ENCODE data around the gene LMO7. TPM values are rescaled to one million over a fixed set of nuclear protein-coding genes. Genes with fewer than 3 reads are reported as not detected.

Gene LMO7
- total RNA-seq, 1 experiment from 2014 or later = 100 TPM

DNA sequence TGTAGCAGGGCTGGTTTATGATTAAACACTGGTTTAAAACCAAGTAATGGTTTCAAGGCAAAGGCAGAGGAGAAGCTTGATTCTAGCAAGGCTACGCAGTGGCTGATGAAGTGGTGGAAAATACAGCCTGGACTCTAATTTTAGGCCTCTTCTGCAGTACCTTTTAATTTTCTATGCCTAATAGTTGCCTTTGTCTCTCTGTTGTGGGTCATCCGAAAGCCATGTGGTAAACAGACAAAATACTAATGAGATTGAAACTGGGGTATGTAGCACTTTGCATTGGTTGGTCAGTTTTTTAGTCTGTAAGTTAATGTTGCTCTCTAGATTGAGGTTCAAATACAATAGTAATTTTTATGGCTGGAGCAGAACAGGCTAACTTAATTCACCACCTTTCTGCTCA, 3.3 kb downstream of the LMO7 start:
- Histone ChIP-seq H3K9me3 (no peaks in the 10 kb centered on the region), H3K27me3 (no peaks in the 10 kb centered on the region), H3K4me3 (peak overlapping the region; percentile 73), H3K36me3 (peaks cover 65% of the 10 kb centered on the region)
- no peak for DNase-seq

DNA sequence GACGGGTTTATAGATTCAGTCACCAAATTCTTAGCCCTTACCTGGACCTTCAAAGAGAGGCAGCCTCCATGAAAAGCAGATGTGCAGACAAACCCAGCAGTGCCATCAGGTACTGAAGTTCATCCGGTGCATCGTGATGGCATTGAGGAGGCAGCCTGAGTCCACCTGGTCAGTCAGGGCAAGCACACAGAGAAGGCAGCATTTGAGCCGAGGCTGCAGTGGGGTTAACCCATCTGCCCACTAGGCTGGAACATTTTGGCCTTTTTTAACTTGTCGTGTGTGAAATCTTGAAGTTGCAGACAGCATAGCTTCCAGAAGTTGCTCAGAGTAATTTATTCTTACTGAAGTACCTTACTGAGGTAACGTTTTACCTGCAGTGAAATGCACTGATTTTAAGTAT, 4.9 kb downstream of the LMO7 start:
- Histone ChIP-seq H3K36me3 (peaks cover 79% of the 10 kb centered on the region), H3K4me3 (no peak overlapping the region), H3K27me3 (no peaks in the 10 kb centered on the region), H3K9me3 (no peaks in the 10 kb centered on the region)
- no peak for DNase-seq

DNA sequence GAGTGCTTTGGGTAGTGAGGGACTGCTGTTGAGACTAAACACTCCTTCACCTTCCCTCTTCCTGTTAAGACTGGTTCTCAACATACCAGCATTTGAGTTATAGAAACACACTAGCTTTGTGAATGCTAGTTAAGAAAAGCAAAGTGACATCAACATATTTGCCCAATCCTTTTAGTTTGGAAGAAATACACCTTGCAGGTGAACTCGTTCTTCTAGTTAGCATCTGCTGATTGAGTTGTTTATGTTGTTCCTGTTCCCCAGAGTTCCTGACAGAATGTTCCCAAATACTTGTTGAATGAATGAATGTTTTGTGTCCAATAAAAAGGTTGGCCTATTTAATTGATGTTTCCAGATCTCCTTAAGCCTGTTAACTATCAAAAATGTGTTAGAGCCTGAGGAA, 7.1 kb downstream of the LMO7 start:
- DNase-seq = no peak
- H3K27me3 ChIP-seq = no peaks in the 10 kb centered on the region
- no peaks in the 10 kb centered on the region for H3K9me3 ChIP-seq
- no peak overlapping the region for H3K4me3 ChIP-seq
- H3K36me3 ChIP-seq = peaks cover 88% of the 10 kb centered on the region

DNA sequence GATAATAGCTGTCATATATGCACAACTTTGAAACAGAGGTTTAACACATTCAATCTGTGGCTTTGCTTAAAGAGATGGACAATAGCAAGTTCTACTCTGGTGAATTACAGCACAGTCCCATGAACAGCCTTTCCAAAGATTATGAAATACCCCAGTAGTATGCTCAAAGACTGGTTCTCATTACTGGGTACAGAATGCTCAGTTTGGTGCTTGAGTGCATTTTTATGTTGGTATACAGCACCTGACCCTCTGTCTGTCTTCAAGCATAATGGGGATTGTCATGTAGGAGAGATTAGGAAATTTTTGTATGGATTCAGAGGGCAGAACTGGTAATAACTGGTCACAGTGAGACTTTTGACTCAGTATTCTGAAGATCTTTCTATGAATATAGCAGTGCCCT, 7.6 kb downstream of the LMO7 start:
- no peak overlapping the region for H3K4me3 ChIP-seq
- peaks cover 88% of the 10 kb centered on the region for H3K36me3 ChIP-seq
- H3K27me3 ChIP-seq = no peaks in the 10 kb centered on the region
- DNase-seq = no peak
- no peaks in the 10 kb centered on the region for H3K9me3 ChIP-seq

DNA sequence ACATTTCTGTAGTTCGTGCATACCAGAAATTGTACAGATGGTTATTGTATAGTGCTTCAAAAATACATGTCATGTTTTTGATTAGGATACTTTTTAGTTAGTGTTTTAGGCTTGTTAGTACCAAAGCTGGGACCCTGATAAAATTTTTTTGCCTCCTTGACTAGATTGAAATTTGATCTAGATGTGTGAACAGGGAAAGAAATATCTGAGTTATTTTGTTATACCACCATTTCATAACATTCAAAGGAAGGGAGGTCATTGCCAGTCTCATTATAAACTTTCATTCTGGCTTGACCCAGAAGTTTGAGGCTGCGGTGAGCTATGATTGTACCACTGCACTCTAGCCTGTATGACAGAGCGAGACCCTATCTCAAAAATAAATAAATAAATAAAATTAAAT, 9.0 kb downstream of the LMO7 start:
- Histone ChIP-seq H3K4me3 (no peak overlapping the region), H3K36me3 (peaks cover 87% of the 10 kb centered on the region), H3K27me3 (no peaks in the 10 kb centered on the region), H3K9me3 (no peaks in the 10 kb centered on the region)
- no peak for DNase-seq

DNA sequence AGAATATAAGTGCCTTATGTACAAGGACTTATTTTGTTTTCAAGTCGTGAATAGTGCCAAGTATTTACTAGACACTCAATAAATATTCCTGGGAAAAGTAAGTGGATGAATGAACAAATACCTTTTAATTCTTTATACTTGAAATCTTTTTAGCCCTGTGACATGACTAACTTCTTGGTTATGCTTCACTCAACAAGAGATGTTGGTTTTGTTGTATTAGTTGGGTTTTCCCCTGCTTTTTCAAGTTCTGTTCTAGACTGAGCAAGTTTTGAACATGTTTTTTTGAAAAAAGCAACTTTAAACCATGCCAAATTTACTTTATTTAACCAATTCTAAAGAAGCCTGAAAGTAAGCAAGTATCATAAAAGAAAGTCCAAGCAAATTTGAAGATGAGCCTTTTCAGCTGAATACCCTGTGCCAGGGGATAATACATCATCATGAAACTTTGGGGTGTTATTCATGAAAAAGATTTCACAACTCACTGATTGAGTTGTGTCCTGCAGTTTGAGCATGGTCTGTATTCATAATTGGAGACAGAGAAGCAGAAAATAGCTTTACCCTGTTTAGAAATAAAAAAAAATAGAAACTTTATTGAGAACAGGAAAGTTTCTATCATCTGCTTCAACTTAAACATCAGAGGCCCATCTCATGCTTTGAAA, 11.1 kb downstream of the LMO7 start:
- no peaks in the 10 kb centered on the region for H3K27me3 ChIP-seq
- H3K36me3 ChIP-seq = peaks cover 83% of the 10 kb centered on the region
- no peak overlapping the region for H3K4me3 ChIP-seq
- no peak for DNase-seq
- no peaks in the 10 kb centered on the region for H3K9me3 ChIP-seq

DNA sequence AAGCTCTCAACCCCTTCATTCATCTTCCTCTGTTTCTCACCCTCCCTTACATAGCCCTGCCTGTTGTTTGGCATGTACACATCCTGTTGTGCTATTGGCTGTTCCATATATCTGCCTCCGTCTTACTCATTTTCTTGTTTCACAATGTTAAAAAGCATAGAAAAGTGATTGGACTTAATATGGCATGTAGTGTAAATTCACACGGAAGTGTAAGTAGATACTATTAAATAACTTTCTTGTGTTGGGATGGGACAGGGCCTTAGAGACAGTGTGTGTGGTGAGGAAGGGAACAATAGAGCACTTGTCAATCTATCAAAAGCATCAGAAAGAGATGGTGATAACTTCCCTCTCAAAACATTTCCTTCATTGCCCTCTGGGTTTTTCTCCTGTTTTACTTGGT, 12.3 kb downstream of the LMO7 start:
- no peak for DNase-seq
- H3K27me3 ChIP-seq = no peaks in the 10 kb centered on the region
- no peak overlapping the region for H3K4me3 ChIP-seq
- H3K36me3 ChIP-seq = peaks cover 79% of the 10 kb centered on the region
- H3K9me3 ChIP-seq = no peaks in the 10 kb centered on the region

DNA sequence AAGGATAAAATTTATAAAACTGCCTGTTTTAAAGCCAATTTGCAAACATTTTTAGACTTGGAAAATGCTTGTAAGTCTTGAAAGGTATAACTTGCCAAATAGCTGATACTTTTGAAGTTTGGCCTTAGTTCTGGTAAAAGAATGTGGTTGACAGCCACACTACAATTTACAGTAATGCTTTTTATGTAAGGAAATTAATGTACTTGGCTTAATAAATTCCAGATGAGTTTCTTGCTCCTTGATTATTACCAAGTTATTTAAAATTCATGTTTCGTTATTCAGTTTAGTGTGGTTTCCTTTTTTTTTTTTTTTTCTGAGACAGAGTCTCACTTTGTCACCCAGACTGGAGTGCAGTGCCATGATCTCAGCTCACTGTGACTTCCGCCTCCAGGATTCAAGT, 14.9 kb downstream of the LMO7 start:
- Histone ChIP-seq H3K27me3 (no peaks in the 10 kb centered on the region), H3K4me3 (no peak overlapping the region), H3K36me3 (peaks cover 79% of the 10 kb centered on the region), H3K9me3 (no peaks in the 10 kb centered on the region)
- no peak for DNase-seq

DNA sequence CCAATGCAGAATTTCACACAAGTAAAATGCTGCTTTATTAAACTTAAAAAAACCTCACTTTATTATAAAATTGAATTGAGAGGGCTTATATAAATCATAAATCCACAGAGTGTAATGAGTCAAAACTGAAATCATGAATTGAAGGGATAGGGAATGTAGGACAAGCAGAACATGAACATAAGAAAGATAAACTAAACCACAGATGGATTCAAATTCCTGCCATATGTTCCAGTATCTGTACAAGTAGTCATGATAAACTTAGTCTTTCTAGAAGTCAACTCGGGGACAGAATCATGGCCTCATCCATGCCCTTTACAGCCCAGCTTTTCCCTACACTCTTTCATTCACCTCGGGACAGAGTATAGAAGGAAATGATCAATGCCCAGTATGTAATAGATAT, 16.6 kb downstream of the LMO7 start:
- no peak for DNase-seq
- H3K36me3 ChIP-seq = peaks cover 70% of the 10 kb centered on the region
- no peaks in the 10 kb centered on the region for H3K27me3 ChIP-seq
- H3K9me3 ChIP-seq = no peaks in the 10 kb centered on the region
- H3K4me3 ChIP-seq = no peak overlapping the region

DNA sequence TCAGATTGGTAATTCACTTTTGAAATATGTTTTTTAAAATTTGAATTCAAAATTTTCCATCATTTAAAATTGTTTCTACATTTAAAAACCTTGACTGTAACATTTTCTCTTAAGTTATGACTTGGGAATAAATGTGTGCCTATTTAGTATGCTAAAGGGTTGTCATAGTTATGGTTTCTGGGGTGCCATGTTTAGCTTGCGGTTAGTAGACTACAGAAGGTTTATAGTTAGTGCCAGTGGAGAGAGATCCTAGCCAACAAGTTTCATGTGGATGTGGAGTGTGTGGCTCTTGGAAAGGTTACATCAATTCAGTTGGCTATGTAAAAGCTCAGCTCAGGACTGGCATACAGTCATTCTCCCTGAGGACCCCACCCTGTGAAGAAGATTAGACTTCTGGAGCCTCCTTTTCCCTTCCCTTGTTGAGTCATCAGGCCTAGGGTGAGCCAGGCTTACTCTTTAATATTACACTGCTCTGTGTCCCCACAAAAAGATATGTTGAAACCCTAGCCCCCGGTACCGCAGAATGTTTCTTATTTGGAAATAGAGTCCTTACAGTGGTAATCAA, 20.4 kb downstream of the LMO7 start:
- no peaks in the 10 kb centered on the region for H3K9me3 ChIP-seq
- H3K36me3 ChIP-seq = peaks cover 76% of the 10 kb centered on the region
- peak; percentile 82 for DNase-seq
- H3K4me3 ChIP-seq = no peak overlapping the region
- no peaks in the 10 kb centered on the region for H3K27me3 ChIP-seq

DNA sequence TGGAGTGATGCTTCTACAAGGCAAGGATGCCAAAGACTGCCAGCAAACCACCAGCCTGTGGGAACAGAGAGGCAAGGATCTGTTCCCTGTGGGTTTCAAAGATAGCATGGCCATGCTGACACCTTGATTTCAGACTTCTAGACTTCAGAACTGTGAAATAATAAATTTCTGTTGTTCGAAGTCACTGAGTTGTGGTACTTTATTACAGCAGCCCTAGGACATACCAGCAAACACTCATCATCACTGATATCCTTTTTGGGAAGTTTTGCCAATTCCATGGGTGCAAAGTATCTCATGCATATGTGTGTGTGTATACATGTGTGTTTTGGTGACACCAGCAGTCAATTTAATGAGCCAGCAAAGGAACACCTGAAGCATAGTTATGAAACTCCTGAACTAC, 21.0 kb downstream of the LMO7 start:
- Histone ChIP-seq H3K27me3 (no peaks in the 10 kb centered on the region), H3K9me3 (no peaks in the 10 kb centered on the region), H3K36me3 (peaks cover 70% of the 10 kb centered on the region), H3K4me3 (no peak overlapping the region)
- DNase-seq = no peak

DNA sequence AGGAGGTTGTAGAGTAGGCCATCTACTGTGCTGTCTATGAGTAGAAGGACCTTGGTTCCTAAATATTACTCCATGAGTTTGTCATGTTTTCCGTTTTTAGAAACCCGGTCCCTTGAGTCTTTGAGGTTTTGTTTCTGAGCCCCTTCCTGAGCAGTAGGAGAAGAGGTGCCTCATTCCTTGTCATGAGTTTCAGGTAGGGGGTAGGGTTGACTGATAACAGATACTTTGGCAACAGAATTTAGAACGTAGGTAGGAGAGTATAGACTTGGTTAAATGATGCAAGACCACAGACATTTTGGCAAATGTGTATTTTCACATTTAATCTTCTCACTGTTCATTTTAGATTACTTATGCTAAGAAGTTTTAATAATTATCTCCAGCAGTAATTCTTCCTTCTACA, 24.6 kb downstream of the LMO7 start:
- Histone ChIP-seq H3K27me3 (no peaks in the 10 kb centered on the region), H3K9me3 (peaks cover 4% of the 10 kb centered on the region; the same call in 1 of the 2 replicates), H3K4me3 (no peak overlapping the region), H3K36me3 (peaks cover 66% of the 10 kb centered on the region)
- DNase-seq = no peak

DNA sequence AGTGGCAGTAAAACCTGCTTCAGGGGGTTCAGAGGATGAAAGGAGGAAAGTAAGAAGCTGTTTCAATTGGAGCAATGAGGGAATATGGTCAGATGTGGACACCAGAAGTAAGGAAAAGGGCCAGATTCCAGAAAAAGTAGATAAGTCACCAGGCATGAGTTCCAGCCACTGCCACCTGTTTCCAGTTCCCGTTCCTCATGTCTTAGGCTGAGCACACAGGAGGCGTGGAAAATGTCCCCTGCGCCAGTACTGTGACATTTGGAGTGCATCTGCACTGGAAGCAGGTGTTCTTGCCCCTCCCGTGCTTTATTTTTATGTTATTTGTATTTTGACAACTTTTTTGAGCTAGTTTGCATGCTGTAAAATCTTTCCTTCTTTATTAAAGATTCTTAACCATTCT, 25.3 kb downstream of the LMO7 start:
- DNase-seq = no peak
- no peaks in the 10 kb centered on the region for H3K27me3 ChIP-seq
- H3K9me3 ChIP-seq = peaks cover 4% of the 10 kb centered on the region; the same call in 1 of the 2 replicates
- peaks cover 69% of the 10 kb centered on the region for H3K36me3 ChIP-seq
- H3K4me3 ChIP-seq = no peak overlapping the region

DNA sequence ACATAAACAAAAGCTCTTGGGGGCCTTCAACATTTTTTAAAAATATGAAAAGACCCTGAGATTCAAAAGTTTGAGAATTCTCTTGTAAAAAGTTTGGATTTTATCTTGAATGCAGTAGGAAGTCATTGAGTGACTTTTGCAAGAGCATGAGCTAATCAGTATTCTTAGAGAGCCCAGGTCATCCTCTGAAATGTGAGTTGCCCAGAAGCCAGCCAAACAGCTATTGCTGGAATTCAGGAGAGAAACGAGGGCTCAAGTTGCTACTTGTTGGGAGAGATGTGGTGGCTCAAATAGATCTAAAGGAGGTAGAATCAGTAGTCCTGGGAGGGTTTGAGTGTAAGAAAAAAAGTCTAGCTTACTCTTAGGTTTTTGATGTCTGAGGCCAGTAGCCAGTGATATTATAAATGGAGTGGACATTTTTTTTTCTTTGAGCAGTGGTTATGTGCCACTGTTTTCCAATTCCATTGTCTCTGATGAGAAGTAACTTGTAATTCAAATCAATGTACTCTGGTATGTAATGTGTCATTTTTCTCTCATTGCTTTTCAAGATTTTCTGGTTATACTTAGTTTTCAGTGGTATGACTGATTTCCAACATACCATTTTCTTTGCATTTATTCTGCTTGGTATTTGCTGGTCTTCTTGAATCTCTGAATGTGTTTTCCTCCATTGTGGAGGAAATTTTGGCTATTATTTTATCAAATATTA, 30.7 kb downstream of the LMO7 start:
- peaks cover 63% of the 10 kb centered on the region for H3K36me3 ChIP-seq
- no peaks in the 10 kb centered on the region for H3K27me3 ChIP-seq
- DNase-seq = no peak
- no peak overlapping the region for H3K4me3 ChIP-seq
- peaks cover 7% of the 10 kb centered on the region for H3K9me3 ChIP-seq

DNA sequence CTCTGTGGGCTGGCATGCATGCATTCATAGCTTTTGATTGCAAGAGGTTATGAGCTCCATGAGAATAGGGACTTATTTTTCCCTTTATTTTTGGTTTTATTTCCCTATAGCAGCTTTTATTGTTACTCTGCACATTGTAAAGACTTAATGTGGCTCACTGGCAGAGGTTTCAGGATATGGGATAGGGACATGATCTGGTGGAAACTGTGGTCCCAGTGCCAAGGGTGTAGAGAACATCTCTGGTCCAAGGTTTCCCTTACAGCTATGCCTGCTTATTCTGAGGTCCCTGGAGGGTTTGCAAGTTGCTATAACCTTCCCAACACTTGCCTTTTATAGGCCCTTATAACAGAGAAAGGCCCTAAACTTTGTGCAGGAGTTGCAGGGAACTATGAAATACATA, 33.6 kb downstream of the LMO7 start:
- DNase-seq = no peak
- H3K27me3 ChIP-seq = no peaks in the 10 kb centered on the region
- H3K4me3 ChIP-seq = no peak overlapping the region
- peaks cover 63% of the 10 kb centered on the region for H3K36me3 ChIP-seq
- peaks cover 3% of the 10 kb centered on the region; the same call in 1 of the 2 replicates for H3K9me3 ChIP-seq

DNA sequence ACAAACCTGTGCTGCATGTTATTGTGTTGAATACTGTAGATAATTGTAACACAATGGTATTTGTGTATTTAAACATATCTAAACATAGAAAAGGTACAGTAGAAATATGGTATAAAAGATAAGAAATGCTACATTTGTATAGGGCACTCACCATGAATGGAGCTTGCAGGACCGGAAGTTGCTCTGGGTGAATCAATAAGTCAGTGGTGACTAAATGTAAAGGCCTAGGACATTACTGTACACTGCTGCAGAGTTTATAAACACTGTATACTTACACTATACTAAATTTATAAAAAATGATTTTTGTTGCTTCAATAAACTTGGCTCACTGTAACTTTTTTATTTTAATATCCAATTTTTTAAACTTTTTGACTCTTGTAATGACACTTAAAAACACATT, 34.4 kb downstream of the LMO7 start:
- peak; percentile 28 for DNase-seq
- peaks cover 64% of the 10 kb centered on the region for H3K36me3 ChIP-seq
- no peak overlapping the region for H3K4me3 ChIP-seq
- H3K27me3 ChIP-seq = no peaks in the 10 kb centered on the region
- H3K9me3 ChIP-seq = peaks cover 3% of the 10 kb centered on the region; the same call in 1 of the 2 replicates

DNA sequence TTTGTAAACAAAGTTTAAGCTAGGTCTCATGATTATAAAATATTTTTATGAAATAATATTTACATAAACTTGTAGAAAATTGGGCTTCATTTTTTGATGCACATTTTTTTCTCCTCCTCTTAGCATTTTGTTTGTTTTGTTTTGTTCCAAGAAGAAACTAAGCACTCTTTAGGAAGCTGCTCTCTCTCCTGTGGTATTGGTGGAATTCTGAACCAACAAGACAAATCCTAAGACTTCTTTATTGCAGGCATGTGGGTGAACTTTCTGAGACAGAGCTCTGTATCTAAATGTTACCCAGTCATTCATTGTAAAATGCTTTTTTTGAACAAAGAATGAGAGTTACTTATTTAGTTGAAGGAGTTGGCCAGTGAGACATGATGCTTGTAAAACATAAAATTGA, 39.3 kb downstream of the LMO7 start:
- no peak for DNase-seq
- H3K9me3 ChIP-seq = no peaks in the 10 kb centered on the region; the same call in 1 of the 2 replicates

DNA sequence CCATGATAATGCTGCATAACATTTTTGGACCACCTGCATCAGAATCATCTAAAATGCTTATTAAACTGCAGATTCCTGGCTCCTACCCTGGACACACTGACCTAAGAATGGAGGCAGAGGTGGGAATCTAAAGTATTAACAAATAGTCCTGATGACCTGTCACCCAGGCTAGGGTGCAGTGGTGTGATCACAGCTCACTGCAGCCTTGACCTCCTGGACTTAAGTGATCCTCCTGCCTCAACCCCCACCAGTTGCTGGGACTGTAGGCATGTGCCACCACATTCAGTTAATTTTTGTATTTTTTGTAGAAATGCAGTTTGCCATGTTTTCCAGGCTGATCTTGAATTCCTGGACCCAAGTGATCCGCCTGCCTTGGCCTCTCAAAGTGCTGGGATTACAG, 43.3 kb downstream of the LMO7 start:
- Histone ChIP-seq H3K9me3 (no peaks in the 10 kb centered on the region; the same call in 1 of the 2 replicates), H3K27me3 (no peaks in the 10 kb centered on the region), H3K36me3 (peaks cover 69% of the 10 kb centered on the region), H3K4me3 (no peak overlapping the region)
- DNase-seq = no peak

More for the DNA sequence above, 39.3 kb downstream of the LMO7 start:
- peak overlapping the region; percentile 23 for H3K4me3 ChIP-seq
- H3K36me3 ChIP-seq = peaks cover 71% of the 10 kb centered on the region
- no peaks in the 10 kb centered on the region for H3K27me3 ChIP-seq

All from MG63 (cell line).